ENCODE measurements around the gene LCE3A. TPM values are rescaled to one million over a fixed set of nuclear protein-coding genes. Genes with fewer than 3 reads are reported as not detected.
"Not testable (repeated sequence)": the region's sequence is repeated elsewhere in the genome, so short reads cannot be mapped to it uniquely, and the experiment has no call there.

The LCE3A gene
- total RNA-seq (not detected), polyA plus RNA-seq (ENCODE audit: insufficient read depth in 1 of 8, insufficient read length in 8 of 8, low replicate concordance in 1 of 8) (not detected)
- long read RNA-seq, donor 1, result 0 reads
- long read RNA-seq, donor 2, result 0 reads
- long read RNA-seq, donor 3, result 0 reads
- long read RNA-seq, donor 4, result 0 reads
- long read RNA-seq, donor 5, result 0 reads
- long read RNA-seq, donor 6, result 0 reads
- long read RNA-seq, donor 7, result 0 reads
- long read RNA-seq, donor 8, result 0 reads
- long read RNA-seq, donor 9, result 0 reads
- long read RNA-seq, donor 10, result 0 reads
- long read RNA-seq, donor 11, result 0 reads

GRCh38 chr1:152622803-152623202, at the start of gene LCE3A:
Gene LCE3A, minus strand, starts transcription at chr1:152623103. Its CDS starts 0 bp downstream, at chr1:152623103.
- peak; percentile 57 for DNase-seq
- H3K36me3 ChIP-seq (ENCODE audit: control insufficient read depth, insufficient read depth, low read length), result no peaks in the 10 kb centered on the region
- H3K9me3 ChIP-seq (replicated peaks; ENCODE audit: control insufficient read depth, low read depth, low read length), result peaks cover 11% of the 10 kb centered on the region
- peaks cover 3% of the 10 kb centered on the region for H3K4me1 ChIP-seq (ENCODE audit: control insufficient read depth, insufficient read depth, low read length)
- 57% methylated on average over 10 of the region's 10 CpGs for WGBS (ENCODE audit: insufficient coverage)
- no peak within 1 kb of the TSS for H3K4me3 ChIP-seq (ENCODE audit: low read length)
- H3K27ac ChIP-seq (ENCODE audit: low read length), result no peak within 1 kb of the TSS
- no peaks in the 10 kb centered on the region for H3K27me3 ChIP-seq (ENCODE audit: control insufficient read depth, insufficient read depth, low read length)

- DNase-seq, result no peak
- H3K27me3 ChIP-seq (ENCODE audit: control insufficient read depth, insufficient read depth, low read length), result no peaks in the 10 kb centered on the region
- no peaks in the 10 kb centered on the region for H3K4me1 ChIP-seq (ENCODE audit: control insufficient read depth, insufficient read depth, low read length)
- H3K4me3 ChIP-seq (ENCODE audit: low read length), result no peak overlapping the region
- no peaks in the 10 kb centered on the region for H3K36me3 ChIP-seq (ENCODE audit: control insufficient read depth, insufficient read depth, low read length)
- WGBS (ENCODE audit: insufficient coverage), result 85% methylated on average over 3 of the region's 5 CpGs
- no peak overlapping the region for H3K27ac ChIP-seq (ENCODE audit: low read length)
- no peaks in the 10 kb centered on the region for H3K9me3 ChIP-seq (replicated peaks; ENCODE audit: control insufficient read depth, low read depth, low read length)
Measured at GRCh38 chr1:152667648-152668047, 44.7 kb upstream of the LCE3A start.

- H3K27ac ChIP-seq (ENCODE audit: low read length); DNase-seq; H3K36me3 ChIP-seq (ENCODE audit: control insufficient read depth, insufficient read depth, low read length); H3K27me3 ChIP-seq (ENCODE audit: control insufficient read depth, insufficient read depth, low read length); H3K4me3 ChIP-seq (ENCODE audit: low read length); H3K9me3 ChIP-seq (replicated peaks; ENCODE audit: control insufficient read depth, low read depth, low read length); H3K4me1 ChIP-seq (ENCODE audit: control insufficient read depth, insufficient read depth, low read length): not testable (repeated sequence)
- WGBS (ENCODE audit: insufficient coverage), result no CpG with 5 or more reads among the region's 1 CpG
Measured at GRCh38 chr1:152666171-152666570, 43.3 kb upstream of the LCE3A start.

- Histone ChIP-seq H3K4me1 (ENCODE audit: control insufficient read depth, insufficient read depth, low read length) (no peaks in the 10 kb centered on the region), H3K36me3 (ENCODE audit: control insufficient read depth, insufficient read depth, low read length) (no peaks in the 10 kb centered on the region), H3K9me3 (replicated peaks; ENCODE audit: control insufficient read depth, low read depth, low read length) (no peaks in the 10 kb centered on the region), H3K4me3 (ENCODE audit: low read length) (no peak within 1 kb of the TSS), H3K27ac (ENCODE audit: low read length) (no peak within 1 kb of the TSS), H3K27me3 (ENCODE audit: control insufficient read depth, insufficient read depth, low read length) (no peaks in the 10 kb centered on the region)
- no CpG with 5 or more reads among the region's 3 CpGs for WGBS (ENCODE audit: insufficient coverage)
- DNase-seq, result no peak
Measured at GRCh38 chr1:152663098-152663497, 40.2 kb upstream of the LCE3A start, which contains the start of gene LCE2D. Gene LCE2D, plus strand, starts transcription at chr1:152663380. Its CDS starts 726 bp downstream, at chr1:152664106.

- Histone ChIP-seq H3K27ac (ENCODE audit: low read length) (no peak overlapping the region), H3K27me3 (ENCODE audit: control insufficient read depth, insufficient read depth, low read length) (no peaks in the 10 kb centered on the region), H3K4me3 (ENCODE audit: low read length) (no peak overlapping the region), H3K9me3 (replicated peaks; ENCODE audit: control insufficient read depth, low read depth, low read length) (no peaks in the 10 kb centered on the region), H3K4me1 (ENCODE audit: control insufficient read depth, insufficient read depth, low read length) (no peaks in the 10 kb centered on the region), H3K36me3 (ENCODE audit: control insufficient read depth, insufficient read depth, low read length) (no peaks in the 10 kb centered on the region)
- DNase-seq, result no peak
- WGBS (ENCODE audit: insufficient coverage), result 86% methylated on average over 1 of the region's 3 CpGs
Measured at GRCh38 chr1:152658649-152659048, 35.7 kb upstream of the LCE3A start.

- Histone ChIP-seq H3K27ac (ENCODE audit: low read length) (no peak overlapping the region), H3K27me3 (ENCODE audit: control insufficient read depth, insufficient read depth, low read length) (no peaks in the 10 kb centered on the region), H3K36me3 (ENCODE audit: control insufficient read depth, insufficient read depth, low read length) (no peaks in the 10 kb centered on the region), H3K9me3 (replicated peaks; ENCODE audit: control insufficient read depth, low read depth, low read length) (no peaks in the 10 kb centered on the region), H3K4me1 (ENCODE audit: control insufficient read depth, insufficient read depth, low read length) (no peaks in the 10 kb centered on the region), H3K4me3 (ENCODE audit: low read length) (no peak overlapping the region)
- no peak for DNase-seq
- no CpG with 5 or more reads among the region's 4 CpGs for WGBS (ENCODE audit: insufficient coverage)
Measured at GRCh38 chr1:152657677-152658076, 34.8 kb upstream of the LCE3A start.

GRCh38 chr1:152656459-152656858, 33.6 kb upstream of the LCE3A start:
- no peaks in the 10 kb centered on the region for H3K9me3 ChIP-seq (replicated peaks; ENCODE audit: control insufficient read depth, low read depth, low read length)
- H3K4me3 ChIP-seq (ENCODE audit: low read length), result no peak overlapping the region
- H3K27ac ChIP-seq (ENCODE audit: low read length), result no peak overlapping the region
- no peaks in the 10 kb centered on the region for H3K27me3 ChIP-seq (ENCODE audit: control insufficient read depth, insufficient read depth, low read length)
- H3K36me3 ChIP-seq (ENCODE audit: control insufficient read depth, insufficient read depth, low read length), result no peaks in the 10 kb centered on the region
- no peaks in the 10 kb centered on the region for H3K4me1 ChIP-seq (ENCODE audit: control insufficient read depth, insufficient read depth, low read length)
- DNase-seq, result no peak
- WGBS (ENCODE audit: insufficient coverage), result 100% methylated on average over 1 of the region's 2 CpGs

- no peak overlapping the region for H3K4me3 ChIP-seq (ENCODE audit: low read length)
- H3K27me3 ChIP-seq (ENCODE audit: control insufficient read depth, insufficient read depth, low read length), result no peaks in the 10 kb centered on the region
- no peaks in the 10 kb centered on the region for H3K9me3 ChIP-seq (replicated peaks; ENCODE audit: control insufficient read depth, low read depth, low read length)
- WGBS (ENCODE audit: insufficient coverage), result 47% methylated on average over 2 of the region's 10 CpGs
- no peak overlapping the region for H3K27ac ChIP-seq (ENCODE audit: low read length)
- peak; percentile 46 for DNase-seq
- H3K4me1 ChIP-seq (ENCODE audit: control insufficient read depth, insufficient read depth, low read length), result no peaks in the 10 kb centered on the region
- no peaks in the 10 kb centered on the region for H3K36me3 ChIP-seq (ENCODE audit: control insufficient read depth, insufficient read depth, low read length)
Measured at GRCh38 chr1:152654110-152654509, 31.2 kb upstream of the LCE3A start.

- no peak overlapping the region for H3K27ac ChIP-seq (ENCODE audit: low read length)
- no peaks in the 10 kb centered on the region for H3K9me3 ChIP-seq (replicated peaks; ENCODE audit: control insufficient read depth, low read depth, low read length)
- H3K36me3 ChIP-seq (ENCODE audit: control insufficient read depth, insufficient read depth, low read length), result no peaks in the 10 kb centered on the region
- no peaks in the 10 kb centered on the region for H3K27me3 ChIP-seq (ENCODE audit: control insufficient read depth, insufficient read depth, low read length)
- DNase-seq, result no peak
- no peak overlapping the region for H3K4me3 ChIP-seq (ENCODE audit: low read length)
- H3K4me1 ChIP-seq (ENCODE audit: control insufficient read depth, insufficient read depth, low read length), result no peaks in the 10 kb centered on the region
Measured at GRCh38 chr1:152646656-152647055, 23.8 kb upstream of the LCE3A start.

- DNase-seq, result no peak
- Histone ChIP-seq H3K4me1 (ENCODE audit: control insufficient read depth, insufficient read depth, low read length) (no peaks in the 10 kb centered on the region), H3K4me3 (ENCODE audit: low read length) (no peak overlapping the region), H3K9me3 (replicated peaks; ENCODE audit: control insufficient read depth, low read depth, low read length) (peaks cover 4% of the 10 kb centered on the region), H3K27ac (ENCODE audit: low read length) (no peak overlapping the region), H3K27me3 (ENCODE audit: control insufficient read depth, insufficient read depth, low read length) (no peaks in the 10 kb centered on the region), H3K36me3 (ENCODE audit: control insufficient read depth, insufficient read depth, low read length) (no peaks in the 10 kb centered on the region)
- WGBS (ENCODE audit: insufficient coverage), result 17% methylated on average over 1 of the region's 3 CpGs
Measured at GRCh38 chr1:152645146-152645545, 22.2 kb upstream of the LCE3A start.

- Histone ChIP-seq H3K4me1 (ENCODE audit: control insufficient read depth, insufficient read depth, low read length) (no peaks in the 10 kb centered on the region), H3K9me3 (replicated peaks; ENCODE audit: control insufficient read depth, low read depth, low read length) (peaks cover 5% of the 10 kb centered on the region), H3K27me3 (ENCODE audit: control insufficient read depth, insufficient read depth, low read length) (no peaks in the 10 kb centered on the region), H3K4me3 (ENCODE audit: low read length) (no peak overlapping the region), H3K36me3 (ENCODE audit: control insufficient read depth, insufficient read depth, low read length) (no peaks in the 10 kb centered on the region), H3K27ac (ENCODE audit: low read length) (no peak overlapping the region)
- DNase-seq, result no peak
- WGBS (ENCODE audit: insufficient coverage), result 70% methylated on average over 2 of the region's 3 CpGs
Measured at GRCh38 chr1:152643945-152644344, 21.0 kb upstream of the LCE3A start.

All from muscle of leg (tissue), 16 donors.